Pancreas (tissue), 10 donors: Measurements from ENCODE around the gene PCSK4. TPM values are rescaled to one million over a fixed set of nuclear protein-coding genes. Genes with fewer than 3 reads are reported as not detected.

Source experiments
- ATAC-seq, 4 donors: fragments of 200-7000 bp; cut with Tn5 transposase; one replicate each; pipeline versions ENCODE4 v1.8.0 to v1.9.1; 2020; ENCODE audit warnings: mild to moderate bottlenecking in 4 of 4, moderate library complexity in 4 of 4
- DNase-seq, 6 donors: peaks; one replicate each; pipeline ENCODE4 v3.0.0-alpha.2; 2020
- FAIRE-seq: peaks from 2 replicates; lab custom pipeline; 2012; peaks lifted over from hg19 to GRCh38; lab: Jason Lieb, UNC
- H3K27ac ChIP-seq, 4 donors: fragments of 200-600 bp; sonication (generic); 1 replicate in 3 of 4; 2 replicates in 1 of 4; pipeline versions ENCODE4 v1.5.0 to v1.8.0; 2020
- H3K27me3 ChIP-seq, 4 donors: fragments of 200-600 bp; one replicate each; pipeline ENCODE4 v1.8.0; 2021
- H3K36me3 ChIP-seq, 3 donors: fragments of 200-600 bp; sonication (generic) in 1 of 3; one replicate each; pipeline versions ENCODE4 v1.5.0 to v1.8.0; 2020 to 2021
- H3K4me1 ChIP-seq, 3 donors: fragments of 200-600 bp; one replicate each; pipeline ENCODE4 v1.8.0; 2021
- H3K4me3 ChIP-seq, 4 donors: fragments of 200-600 bp; sonication (generic) in 2 of 4; one replicate each; pipeline versions ENCODE4 v1.5.0 to v1.8.0; 2020 to 2021
- H3K9me3 ChIP-seq, 4 donors: fragments of 200-600 bp; one replicate each; pipeline ENCODE4 v1.8.0; 2021
- WGBS, 2 donors: extraction: QIAGEN DNeasy Blood & Tissue Kit; methylation state at CpG; one replicate each; pipeline ENCODE4 v1.1.7; 2013; 5-methylcytosine and 5-hydroxymethylcytosine counted together
- intact Hi-C, 3 donors: fragments of 100-400 bp; cut with DNase I; formaldehyde crosslinking; loops; one replicate each; pipeline versions ENCODE4 v1.11.1 to v1.14.2; 2022
- polyA plus RNA-seq, 2 donors: library from polyadenylated mRNA; stranded (reverse); fragments of 200-250 nt; gene quantifications; one replicate each; pipeline ENCODE4 v1.2.3, GENCODE V29; 2013
- total RNA-seq, 6 donors: library from RNA; stranded (reverse); fragmentation: NEBNext Ultra II Directional in 4 of 6; extraction: Animal tissue kit (Norgen Biotek cat#: 25700) in 4 of 6; gene quantifications; one replicate each; pipeline versions ENCODE4 v1.2.1 to v1.2.4, GENCODE V29; 2021 to 2023
- TF ChIP-seq, protein P1 (sequence below), 4 donors: fragments of 200-600 bp; sonication (generic) in 3 of 4; IDR thresholded peaks; one replicate each; pipeline versions ENCODE4 v1.5.0 to v1.8.0; 2021; ENCODE audit warnings: antibody characterized with exemption in 4 of 4
- donor health status: healthy with polysubstance abuse.
- donor health status: DM: no; HTN: no; CAD: no; lungs with moderate emphysema.
- donor health status: DM: no; HTN: no; CAD: no.
- donor health status: control.
- donor health status: control.
- donor health status: Bipolar disorder and iron deficiency.
- donor health status: DM: yes; HTN: yes; CAD: no.
- donor health status: DM: no; HTN: no; CAD: no.
- donor health status: DM: no; HTN: no; CAD: no.
- donor health status: DM: yes; HTN: yes; CAD: no.

Gene PCSK4
- total and polyA plus RNA-seq, 8 donors: 1.5 to 11.5 (median 2.4) TPM

DNA sequence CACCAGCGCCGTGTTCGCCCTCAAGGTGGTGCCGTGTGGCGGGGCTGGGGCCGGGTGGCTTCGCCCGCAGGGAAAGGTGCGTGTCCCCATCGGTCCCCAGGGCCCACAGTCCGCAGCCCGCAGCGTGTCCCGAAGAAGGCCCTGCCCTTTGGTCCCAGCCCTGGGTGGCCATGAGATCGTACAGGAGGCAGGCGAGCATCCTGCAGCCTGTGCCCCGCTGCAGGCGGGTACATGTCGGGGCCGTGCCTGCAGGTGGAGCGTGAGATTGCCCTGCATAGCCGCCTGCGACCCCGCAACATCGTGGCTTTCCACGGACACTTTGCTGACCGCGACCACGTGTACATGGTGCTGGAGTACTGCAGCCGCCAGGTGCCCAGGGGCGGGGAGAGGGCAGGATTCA, 35.2 kb upstream of the PCSK4 start:
- Histone ChIP-seq H3K4me1 (no peaks in the 10 kb centered on the region), H3K4me3 (no peak overlapping the region), H3K27ac (no peak overlapping the region), H3K9me3 (no peaks in the 10 kb centered on the region), H3K27me3 (peaks cover 0 to 10% (median 2%) of the 10 kb centered on the region in 4 donors), H3K36me3 (no peaks in the 10 kb centered on the region)
- DNase-seq (no peak), ATAC-seq (no peak), FAIRE-seq (no peak)
- TF ChIP-seq, protein P1, sequence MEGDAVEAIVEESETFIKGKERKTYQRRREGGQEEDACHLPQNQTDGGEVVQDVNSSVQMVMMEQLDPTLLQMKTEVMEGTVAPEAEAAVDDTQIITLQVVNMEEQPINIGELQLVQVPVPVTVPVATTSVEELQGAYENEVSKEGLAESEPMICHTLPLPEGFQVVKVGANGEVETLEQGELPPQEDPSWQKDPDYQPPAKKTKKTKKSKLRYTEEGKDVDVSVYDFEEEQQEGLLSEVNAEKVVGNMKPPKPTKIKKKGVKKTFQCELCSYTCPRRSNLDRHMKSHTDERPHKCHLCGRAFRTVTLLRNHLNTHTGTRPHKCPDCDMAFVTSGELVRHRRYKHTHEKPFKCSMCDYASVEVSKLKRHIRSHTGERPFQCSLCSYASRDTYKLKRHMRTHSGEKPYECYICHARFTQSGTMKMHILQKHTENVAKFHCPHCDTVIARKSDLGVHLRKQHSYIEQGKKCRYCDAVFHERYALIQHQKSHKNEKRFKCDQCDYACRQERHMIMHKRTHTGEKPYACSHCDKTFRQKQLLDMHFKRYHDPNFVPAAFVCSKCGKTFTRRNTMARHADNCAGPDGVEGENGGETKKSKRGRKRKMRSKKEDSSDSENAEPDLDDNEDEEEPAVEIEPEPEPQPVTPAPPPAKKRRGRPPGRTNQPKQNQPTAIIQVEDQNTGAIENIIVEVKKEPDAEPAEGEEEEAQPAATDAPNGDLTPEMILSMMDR (IDR thresholded peaks at IDR 0.05): no peak
- 43 to 51% methylated on average over 31 of the region's 31 CpGs for WGBS, 2 donors
- intact Hi-C loops: no loop called here

DNA sequence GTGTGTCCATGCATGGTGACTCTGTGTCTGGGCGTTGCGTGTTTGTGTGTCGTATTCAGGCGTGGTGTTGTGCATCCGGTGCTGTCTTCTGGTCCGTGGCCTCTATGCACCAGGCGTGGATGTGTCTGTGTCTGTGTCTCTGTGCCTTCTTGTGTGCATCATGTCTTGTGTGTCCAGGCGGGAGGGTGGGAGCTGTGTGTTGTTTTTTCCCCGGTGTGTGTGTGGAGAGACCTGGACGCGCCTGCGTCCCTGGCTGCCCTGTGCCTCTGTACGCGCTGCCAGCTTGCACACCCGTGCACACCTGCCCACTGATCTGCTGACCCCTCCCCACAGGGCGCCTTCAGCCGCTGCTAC, 34.8 kb upstream of the PCSK4 start:
- FAIRE-seq (no peak), ATAC-seq (no peak), DNase-seq (no peak)
- Histone ChIP-seq H3K27ac (no peak overlapping the region), H3K36me3 (no peaks in the 10 kb centered on the region), H3K27me3 (peaks cover 0 to 10% (median 2%) of the 10 kb centered on the region in 4 donors), H3K4me1 (no peaks in the 10 kb centered on the region), H3K4me3 (no peak overlapping the region), H3K9me3 (no peaks in the 10 kb centered on the region)
- intact Hi-C loops: no loop called here
- 37 to 50% methylated on average over 17 of the region's 17 CpGs for WGBS, 2 donors
- TF ChIP-seq, protein P1 (IDR thresholded peaks at IDR 0.05): no peak

DNA sequence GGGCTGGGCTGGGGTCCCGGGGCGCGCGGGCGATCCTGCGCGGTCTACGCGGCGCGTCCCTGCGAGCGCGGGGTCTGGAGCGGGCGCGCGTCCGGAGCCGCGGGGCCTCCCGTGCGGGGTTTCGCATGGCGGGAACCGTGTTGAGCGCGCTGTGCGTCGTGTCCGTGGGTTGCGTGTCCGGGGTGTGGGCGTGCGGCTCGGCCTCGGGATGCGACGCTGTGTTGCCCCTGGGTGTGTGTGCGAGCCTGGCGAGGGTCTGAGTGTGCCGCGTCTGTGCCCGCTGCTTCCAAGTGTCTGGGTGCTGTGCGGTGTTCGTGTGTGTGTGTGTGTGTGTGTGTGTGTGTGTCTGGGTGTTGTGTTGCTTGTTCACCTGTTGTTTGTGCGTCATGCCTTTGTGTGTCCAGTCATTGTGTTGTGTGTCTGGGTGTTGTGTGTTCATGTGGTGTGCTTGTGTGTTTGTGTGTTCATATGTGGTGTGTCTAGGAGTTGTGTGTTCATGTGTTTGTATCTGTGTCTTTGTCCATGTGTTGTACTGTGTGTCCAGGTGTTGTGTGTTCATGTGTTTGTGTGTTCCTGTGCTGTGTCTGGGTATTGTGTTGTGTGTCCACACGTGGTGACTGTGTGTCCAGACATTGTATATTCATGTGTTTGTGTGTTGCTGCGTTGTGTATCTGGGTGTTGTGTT, 34.3 kb upstream of the PCSK4 start:
- Histone ChIP-seq H3K9me3 (no peaks in the 10 kb centered on the region), H3K27ac (no peak overlapping the region), H3K27me3 (peaks cover 0 to 10% (median 2%) of the 10 kb centered on the region in 4 donors), H3K36me3 (no peaks in the 10 kb centered on the region), H3K4me3 (peak overlapping the region in 2 of 4 donors; percentile 8 to 22), H3K4me1 (no peaks in the 10 kb centered on the region)
- DNase-seq (no peak), FAIRE-seq (no peak), ATAC-seq (no peak)
- intact Hi-C loops: no loop called here
- TF ChIP-seq, protein P1 (IDR thresholded peaks at IDR 0.05): no peak
- WGBS, 2 donors: 8 to 9% methylated on average over 46 to 49 of the region's 49 CpGs

DNA sequence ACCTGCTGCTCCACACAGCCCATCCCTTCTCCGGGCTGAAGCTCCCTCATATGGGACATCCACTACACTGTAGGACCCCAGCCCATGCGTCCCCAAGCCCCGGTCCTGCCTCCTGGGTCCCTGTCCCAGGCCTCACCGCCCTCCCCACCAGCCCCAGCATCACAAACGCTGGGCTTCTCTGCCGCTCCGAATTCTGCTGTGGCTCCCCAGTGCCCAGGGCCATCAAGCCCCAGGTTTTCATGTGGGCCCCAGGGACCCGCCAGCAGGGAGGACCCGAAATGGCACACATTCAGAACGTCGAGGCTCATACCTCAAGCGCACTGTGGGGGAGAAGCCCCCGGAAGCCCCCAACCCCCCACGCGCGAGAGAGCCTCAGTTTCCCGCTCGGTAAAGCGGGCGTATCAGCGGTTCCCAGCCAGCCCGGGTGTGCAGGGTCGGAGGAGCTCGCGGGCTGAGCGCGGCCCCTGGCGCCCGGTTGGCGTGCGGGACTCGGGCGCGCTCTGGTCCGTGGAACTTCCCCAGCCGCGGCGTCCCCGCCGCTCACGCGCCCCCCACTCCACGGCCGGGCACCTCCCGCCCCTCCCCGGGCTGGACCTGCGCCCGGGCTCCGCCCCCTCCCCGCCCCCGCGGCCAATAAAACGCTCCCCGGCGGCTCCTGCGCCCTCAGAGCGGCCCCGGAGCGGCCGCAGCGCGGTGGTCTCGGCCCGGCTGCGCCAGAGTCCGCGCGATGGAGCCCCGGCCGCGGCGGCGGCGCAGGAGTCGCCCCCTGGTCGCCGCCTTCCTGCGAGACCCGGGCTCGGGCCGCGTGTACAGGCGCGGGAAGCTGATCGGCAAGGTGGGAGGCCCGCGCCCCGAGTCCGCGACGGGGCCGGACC, 33.5 kb upstream of the PCSK4 start, which contains the start of gene PLK5:
Gene PLK5, plus strand, starts transcription at position 666 of the 875 bp plus-strand sequence. CDS start 2,920 bp downstream, outside the sequence.
- intact Hi-C loops: no loop called here
- ATAC-seq: peak in 2 of 4 donors; percentile 21 to 33
- Histone ChIP-seq H3K27ac (no peak within 1 kb of the TSS), H3K9me3 (no peaks in the 10 kb centered on the region), H3K27me3 (peaks cover 0 to 10% (median 2%) of the 10 kb centered on the region in 4 donors), H3K4me1 (no peaks in the 10 kb centered on the region), H3K4me3 (peak within 1 kb of the TSS in 2 of 4 donors; percentile 8 to 22), H3K36me3 (no peaks in the 10 kb centered on the region)
- 7 to 8% methylated on average over 70 to 92 of the region's 92 CpGs for WGBS, 2 donors
- FAIRE-seq: no peak
- DNase-seq: no peak
- TF ChIP-seq, protein P1 (IDR thresholded peaks at IDR 0.05): no peak
